ENCODE data around the gene RAB7A.

DNA sequence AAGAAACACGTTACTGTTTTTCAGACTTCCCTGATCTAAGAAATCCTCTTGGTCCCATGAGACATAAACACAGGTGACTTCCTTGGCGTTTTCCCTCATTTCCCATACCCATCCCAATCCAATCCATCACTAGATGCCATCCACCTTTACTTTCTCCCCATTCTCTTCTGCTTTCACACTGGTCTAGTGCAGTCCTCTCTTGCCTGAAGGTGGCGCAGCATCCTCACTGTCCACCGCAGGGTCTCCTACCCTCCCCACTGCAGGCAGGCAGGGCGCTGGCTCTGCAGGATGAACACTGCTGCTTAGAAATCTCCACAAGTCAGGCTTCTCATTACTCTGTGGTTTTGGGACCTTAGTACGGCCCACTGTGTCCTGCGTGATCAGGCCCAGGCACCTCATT is 58.2 kb downstream of the RAB7A start:
- no peak for TF ChIP-seq L3MBTL2 (conservative IDR thresholded peaks at IDR 0.05)
- TF ChIP-seq SP1 (IDR thresholded peaks at IDR 0.05): no peak
- no peak for TF ChIP-seq FOXA1 (IDR thresholded peaks at IDR 0.05)
- TF ChIP-seq LEF1 (IDR thresholded peaks at IDR 0.05; ENCODE audit: borderline replicate concordance): no peak
- no peak for TF ChIP-seq SUZ12 (IDR thresholded peaks at IDR 0.05)
- no peak for TF ChIP-seq FOXK2 (IDR thresholded peaks at IDR 0.05)
- no peak for TF ChIP-seq TARDBP (IDR thresholded peaks at IDR 0.05)
- TF ChIP-seq FOXM1 (IDR thresholded peaks at IDR 0.05; ENCODE audit: borderline replicate concordance): no peak
- TF ChIP-seq NFRKB (IDR thresholded peaks at IDR 0.05): no peak
- TF ChIP-seq BHLHE40 (IDR thresholded peaks at IDR 0.05; ENCODE audit: borderline replicate concordance): no peak

All from HEK293T (cell line).